ENCODE results near the gene PLPP4.

The PLPP4 gene

DNA sequence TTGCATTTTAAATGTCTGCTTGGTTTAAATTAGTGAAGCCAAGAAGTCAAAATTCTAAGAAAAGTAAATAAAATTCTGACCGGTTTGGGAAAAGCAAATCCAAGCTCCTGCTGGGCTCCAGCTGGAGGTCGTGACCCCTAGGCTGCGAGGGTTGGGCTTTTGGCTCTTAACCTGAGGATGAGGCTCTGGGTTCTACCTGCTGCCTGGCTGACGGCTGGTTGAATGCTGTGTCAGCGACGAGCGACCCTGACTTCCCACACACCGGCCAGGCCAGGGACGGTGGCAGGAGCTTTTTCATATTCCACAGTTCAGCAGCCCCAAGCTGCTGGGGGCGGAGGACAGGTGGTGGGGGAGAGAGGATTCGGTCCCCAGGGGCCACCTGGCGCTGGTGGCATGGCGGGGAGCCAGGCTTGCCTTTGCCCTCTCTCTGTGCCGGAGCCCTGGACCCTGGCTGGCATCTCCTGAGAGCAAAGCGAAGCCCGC lies 843 bp upstream of the PLPP4 start:
- DNase-seq (ENCODE audit: low read depth) = no peak

DNA sequence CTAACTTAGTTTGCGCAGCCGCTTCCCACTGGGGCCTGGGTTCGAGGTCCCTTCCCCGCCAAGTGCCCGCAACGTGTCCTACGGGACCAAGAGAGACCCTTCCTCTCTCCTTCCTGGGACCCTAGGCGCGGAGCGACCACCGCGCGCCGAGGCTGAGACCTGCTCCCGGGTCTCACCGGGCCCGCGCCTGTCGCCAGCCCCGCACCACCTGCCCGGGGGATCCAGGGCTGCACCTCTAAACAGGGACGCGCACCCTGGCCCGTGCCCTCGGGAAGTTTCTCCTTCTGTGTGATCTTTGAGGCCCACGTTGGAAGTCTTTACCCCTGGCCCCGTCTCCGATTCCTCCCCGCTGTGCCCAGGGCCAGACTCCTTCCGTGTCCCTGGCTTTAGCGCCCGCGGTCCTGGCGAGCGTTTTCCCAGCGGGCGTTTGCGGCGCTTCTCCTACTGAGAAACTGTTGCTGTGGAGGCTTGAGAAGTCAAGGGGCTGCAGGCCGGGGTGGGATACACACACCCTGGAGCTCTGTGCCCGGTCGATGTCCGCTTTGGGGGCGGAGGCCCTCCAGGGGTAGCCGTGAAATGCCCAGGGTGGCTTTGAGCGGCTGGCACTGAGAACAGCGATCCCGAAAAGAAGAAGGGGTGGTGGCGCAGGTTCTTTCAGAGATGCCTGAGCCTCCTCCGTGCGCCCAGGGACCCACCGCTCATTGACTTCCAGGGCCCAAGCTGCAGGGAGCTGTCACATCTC lies 575 bp downstream of the PLPP4 start:
- no peak for DNase-seq (ENCODE audit: low read depth)

DNA sequence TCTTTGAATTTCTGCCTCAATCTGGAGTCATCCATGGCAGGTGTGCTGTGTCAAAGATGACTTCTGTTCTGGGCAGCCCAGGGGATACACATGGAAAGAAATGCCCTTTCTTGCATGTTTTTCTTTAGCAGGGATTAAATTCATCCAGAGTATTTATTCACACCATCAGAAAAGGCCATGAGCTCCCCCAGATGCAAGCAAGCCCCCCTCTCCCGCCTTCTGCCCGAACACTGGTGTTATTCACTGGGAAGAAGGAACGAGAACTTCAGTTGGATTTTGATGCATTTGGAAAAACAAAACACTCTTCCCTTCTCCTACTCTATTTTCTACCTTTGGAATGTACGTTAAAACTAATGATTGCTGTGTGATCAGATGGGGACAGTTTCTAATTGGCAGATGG lies 1.4 kb downstream of the PLPP4 start:
- DNase-seq (ENCODE audit: low read depth) = no peak

DNA sequence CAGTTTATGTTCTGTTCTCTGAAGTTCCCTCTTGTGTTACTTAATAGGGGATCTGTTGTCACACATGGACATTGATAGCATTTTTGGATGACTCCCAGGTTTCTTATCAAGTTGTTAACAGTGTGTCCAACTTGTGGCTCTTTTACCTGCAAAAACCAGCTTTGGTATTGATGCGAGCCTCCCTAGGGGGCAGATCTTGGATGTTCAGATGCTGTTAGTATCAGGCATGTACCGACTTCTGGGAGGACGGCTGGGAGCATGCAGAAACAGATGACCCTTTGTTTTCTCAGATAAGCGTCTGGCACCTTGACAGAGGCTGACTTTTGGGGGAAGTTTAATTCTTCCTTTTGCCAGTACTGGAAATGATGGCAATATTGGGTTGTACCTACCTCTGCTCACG lies 2.2 kb downstream of the PLPP4 start:
- no peak for DNase-seq (ENCODE audit: low read depth)

DNA sequence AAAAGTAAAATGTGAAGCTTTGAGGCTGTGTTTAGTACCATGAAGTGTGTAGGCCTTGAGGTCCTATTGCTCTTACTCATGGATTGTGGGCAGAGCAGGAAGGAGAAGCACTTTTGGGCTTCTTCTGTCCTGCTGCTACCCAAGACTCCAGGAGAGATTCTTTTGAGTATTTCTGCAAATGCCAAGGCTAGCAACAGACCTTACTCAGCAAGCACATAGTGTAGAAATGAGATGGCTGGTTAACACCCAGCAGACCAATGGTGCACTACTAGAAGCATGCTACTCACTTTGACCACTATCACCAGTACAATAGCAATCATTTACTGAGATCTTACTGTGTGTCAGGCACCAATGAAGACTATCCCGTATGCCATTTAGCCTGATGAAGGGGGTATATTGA lies 3.2 kb downstream of the PLPP4 start:
- DNase-seq (ENCODE audit: low read depth) = peak; percentile 64

DNA sequence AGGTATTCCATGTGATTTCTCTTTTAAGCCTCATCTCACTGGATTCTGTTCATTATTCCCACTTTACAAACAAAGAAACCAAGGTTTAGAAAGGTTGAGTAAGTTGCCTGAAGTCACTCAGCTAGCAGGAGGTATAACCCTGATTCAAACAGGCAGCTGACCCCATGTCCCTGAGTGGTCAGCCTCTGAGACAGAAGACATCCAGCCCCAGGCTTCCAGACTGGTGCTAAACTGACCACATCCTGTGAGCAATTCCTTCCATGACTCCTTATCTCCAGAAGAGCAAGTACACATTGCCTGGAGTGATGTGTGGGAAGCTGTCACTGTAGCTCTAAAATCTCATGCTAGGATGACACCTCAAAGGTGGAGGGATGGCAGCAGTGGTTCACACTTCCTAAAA lies 3.7 kb downstream of the PLPP4 start:
- peak; percentile 100 for DNase-seq (ENCODE audit: low read depth)

DNA sequence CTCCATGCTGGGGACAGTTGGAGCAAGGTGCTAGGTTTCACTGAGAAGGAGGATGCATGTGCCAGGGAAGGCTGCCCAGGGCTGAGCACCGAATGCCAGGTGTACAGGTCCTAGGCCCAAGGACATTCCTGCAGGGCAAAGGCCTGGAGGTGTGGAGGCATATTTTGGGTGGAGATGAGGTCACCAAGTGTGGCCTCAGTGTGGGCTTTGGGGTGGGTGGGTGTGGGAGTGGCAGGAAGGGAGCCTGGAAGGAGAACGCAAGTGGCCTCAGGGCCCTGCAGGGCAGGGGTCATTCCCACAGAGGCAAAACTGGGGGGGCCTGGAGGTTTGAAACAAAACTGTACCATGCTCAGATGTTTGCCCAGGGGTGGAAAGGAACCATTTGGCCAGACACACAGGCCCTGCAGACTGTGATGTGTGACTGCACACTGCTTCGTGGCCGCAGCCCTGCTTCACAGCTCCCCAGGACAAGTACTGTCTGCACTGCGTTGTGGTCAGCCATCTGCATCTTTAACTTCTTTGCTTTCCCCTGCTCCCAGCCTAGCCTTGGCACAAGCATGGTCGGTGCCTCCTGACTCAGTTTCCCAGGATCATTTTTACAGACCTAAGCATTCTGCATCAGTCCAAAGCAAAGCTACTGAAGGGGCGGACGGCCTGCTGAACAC lies 5.1 kb downstream of the PLPP4 start:
- no peak for DNase-seq (ENCODE audit: low read depth)

DNA sequence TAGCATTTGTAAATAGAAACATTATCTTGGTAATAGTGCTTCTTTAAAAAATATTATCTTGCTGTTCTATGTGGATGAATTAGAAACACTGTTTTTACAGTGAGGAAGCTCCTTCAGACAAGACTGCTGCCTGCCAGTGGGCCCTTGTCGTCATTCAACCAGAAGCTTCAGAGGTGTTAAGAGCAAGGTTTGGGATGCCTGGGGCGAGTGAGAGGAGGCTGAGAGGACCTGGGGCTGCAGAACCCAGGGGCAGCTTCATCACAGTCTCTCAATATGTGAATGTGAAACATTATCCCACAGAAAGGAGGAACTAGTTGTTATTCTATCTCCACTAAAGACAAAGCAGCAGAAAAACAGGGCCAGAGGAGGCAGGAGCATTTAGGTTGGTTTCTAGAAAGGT lies 8.1 kb downstream of the PLPP4 start:
- no peak for DNase-seq (ENCODE audit: low read depth)

DNA sequence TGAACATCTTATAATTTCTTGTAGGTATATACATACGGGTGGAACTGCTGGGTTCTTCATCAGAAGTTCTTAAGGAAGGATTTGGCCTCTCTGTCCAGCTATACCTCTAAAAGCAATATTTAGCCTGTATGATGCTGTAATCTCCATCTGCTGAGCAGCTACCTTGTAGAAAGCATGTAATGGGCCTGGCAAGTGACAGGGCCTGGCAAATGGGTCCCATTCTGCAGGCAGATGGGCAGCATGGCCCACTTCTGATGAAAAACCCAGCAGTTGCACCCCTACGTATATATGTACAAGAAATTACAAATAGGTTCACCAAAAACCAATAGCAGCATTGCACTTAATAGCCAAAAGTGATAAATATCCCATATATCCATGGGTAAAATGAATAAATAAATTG lies 9.0 kb downstream of the PLPP4 start:
- no peak for DNase-seq (ENCODE audit: low read depth)

DNA sequence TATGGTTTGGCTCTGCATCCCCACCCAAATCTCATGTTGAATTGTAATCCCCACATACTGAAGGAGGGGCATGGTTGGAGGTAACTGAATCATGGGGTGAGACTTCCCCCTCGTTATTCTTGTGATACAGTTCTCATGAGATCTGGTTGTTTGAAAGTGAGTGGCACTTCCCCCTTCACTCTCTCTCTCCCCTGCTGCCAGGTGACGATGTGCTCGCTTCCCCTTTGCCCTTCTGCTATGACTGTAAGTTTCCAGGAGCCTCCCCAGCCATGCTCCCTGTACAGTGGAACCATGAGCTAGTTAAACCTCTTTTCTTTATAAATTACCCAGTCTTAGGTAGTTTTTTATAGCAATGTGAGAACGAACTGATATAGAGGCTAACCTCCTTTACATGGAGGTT lies 16.6 kb downstream of the PLPP4 start:
- DNase-seq (ENCODE audit: low read depth) = no peak

DNA sequence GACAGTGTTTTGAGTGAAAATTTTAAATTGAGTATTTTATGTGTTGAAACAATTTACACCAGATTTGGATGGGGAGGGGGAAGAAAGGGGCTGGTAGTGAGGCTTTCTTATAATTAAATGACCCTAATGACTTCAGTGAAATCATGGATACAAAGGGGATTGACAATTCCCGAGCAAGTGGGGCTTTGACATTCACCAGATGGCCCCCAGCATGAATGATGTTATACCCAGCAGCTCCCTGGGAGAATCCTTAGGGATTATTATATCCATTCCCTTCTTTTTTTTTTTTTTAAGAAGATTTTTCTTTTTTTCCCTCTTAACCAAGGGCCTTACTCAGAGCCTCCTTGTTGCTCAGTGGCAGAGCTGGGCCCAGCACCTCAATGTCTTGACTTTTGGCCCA lies 17.9 kb downstream of the PLPP4 start:
- DNase-seq (ENCODE audit: low read depth) = no peak

DNA sequence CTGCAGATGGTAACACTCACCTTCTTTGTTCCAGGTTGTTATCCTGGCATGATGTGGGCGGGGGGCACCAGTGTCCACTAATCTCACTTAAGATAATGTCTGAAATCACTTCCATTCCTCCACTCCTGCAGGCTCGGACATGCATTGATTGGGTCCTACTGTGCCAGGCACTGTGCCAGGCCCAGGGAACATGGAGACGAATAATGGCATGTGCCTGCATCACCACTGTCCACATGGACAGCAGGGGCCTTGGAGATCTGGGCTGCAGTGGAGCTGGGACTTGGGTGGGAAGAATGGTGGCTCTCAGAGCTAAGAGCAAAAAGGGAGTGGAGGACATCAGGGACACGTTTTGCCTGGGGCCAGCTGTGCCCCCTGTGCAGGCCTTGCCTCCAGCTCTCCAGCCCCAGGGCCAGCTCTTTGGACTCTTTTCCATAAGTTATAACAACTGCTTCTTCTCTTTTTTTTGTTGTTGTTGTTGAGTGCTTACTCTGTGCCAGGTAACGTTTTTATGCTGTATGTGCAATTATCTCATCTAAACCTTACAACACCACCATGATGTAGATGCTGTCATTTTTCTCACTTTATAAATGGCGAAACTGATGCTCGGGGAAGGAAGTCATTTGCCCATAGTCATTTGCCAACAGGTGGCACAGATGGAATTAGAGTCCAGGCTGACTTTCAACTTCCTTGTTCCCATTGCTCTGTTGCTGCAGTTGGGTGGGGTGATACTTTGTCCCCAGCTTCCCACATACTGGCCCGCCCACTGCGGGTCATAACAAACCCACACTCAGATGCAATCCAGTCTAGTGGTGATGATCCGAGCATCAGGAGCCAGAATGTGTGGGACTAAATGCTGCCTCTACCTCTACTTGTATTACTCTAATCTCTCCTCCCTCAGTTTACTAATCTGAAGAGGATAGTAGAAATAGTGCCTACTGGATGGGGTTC lies 19.1 kb downstream of the PLPP4 start:
- no peak for DNase-seq (ENCODE audit: low read depth)

DNA sequence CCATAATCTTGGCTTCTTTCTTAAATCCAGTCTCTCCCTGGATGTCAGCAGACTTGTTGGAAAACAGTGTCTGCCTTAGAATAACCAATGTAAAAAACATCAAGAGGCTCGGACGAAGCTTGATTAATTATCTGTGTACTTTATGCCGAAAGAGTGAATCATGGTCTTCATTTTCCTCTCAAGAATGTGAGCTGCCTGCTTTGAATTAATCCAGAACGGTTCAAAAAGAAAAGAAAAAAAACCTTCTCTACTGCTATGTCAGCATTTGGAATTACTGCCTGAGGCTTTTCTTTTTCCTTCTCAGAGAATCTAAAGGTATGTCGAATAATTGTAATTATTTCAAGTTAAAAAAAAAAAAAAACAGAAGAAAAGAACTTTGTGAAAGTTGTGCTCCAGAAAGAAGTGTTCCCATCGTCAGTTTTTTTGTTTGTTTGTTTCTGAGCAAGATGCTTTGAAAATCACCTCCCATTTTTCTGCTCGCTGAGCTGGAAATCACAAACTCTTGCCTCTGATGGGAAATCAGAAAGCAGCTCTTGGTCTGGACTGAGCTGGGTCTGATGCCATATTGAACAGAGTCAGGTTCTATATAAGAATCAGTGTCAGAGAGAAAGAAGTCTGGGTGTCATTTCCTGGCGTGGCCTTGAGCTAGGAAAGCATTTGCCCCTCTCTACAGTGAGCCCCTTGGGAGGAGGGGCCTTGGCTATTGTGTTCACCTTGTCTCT lies 20.2 kb downstream of the PLPP4 start:
- peak; percentile 97 for DNase-seq (ENCODE audit: low read depth)

DNA sequence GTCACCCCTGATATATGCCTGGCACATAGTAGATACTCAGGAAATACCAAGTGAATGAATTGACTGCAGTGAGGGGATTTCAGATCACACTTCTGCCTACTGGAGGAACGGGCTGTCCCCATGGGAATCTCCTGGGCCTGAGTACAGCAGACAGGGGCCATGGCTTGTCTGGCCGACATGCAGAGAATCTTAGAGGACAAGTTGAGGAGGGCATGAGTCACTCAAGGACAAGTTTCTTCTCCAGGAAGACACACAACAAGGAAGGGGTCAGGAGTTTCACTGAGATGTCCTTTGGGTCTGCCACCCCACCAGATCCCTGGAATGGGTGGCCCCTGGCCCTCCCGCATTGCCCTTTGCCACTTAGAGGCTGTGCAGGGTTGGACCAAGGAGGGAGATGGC lies 20.7 kb downstream of the PLPP4 start:
- DNase-seq (ENCODE audit: low read depth) = peak; percentile 59

DNA sequence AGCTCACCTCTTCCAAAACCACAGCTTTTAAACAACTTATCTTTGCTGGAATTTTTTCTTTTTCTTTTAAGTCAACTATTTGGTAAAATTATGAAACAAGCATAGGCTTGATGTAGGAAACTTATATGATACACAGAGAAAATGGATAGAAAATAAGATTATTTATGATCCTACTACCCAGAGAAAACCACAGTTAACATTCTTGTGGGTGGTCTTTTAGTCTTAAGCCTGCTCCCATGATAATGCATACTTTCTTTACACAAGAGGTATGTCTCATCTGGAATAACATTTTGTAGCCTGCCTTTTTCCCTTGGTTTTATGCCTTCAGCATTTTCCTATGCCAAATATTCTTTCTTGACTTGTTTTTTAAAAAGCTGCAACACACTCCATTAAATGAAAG lies 21.4 kb downstream of the PLPP4 start:
- peak; percentile 83 for DNase-seq (ENCODE audit: low read depth)

DNA sequence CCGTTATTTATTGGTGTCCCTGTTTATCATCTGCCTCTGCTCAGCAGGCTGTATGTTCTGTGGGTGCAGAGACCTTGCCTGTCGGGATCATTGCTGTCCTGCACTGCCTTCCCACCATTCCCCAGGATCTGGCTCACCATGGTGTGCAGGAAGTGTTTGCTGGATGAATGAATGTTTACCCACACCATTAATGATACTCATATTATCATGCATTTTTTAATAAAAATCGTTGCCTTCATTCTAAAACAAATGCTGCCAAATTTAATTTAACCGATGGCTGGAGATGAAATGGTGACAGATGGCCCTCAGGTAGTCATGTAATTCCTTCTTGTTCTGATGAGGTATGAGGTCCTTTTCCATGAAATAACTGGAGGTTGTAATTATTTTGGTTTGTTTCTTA lies 22.5 kb downstream of the PLPP4 start:
- no peak for DNase-seq (ENCODE audit: low read depth)

DNA sequence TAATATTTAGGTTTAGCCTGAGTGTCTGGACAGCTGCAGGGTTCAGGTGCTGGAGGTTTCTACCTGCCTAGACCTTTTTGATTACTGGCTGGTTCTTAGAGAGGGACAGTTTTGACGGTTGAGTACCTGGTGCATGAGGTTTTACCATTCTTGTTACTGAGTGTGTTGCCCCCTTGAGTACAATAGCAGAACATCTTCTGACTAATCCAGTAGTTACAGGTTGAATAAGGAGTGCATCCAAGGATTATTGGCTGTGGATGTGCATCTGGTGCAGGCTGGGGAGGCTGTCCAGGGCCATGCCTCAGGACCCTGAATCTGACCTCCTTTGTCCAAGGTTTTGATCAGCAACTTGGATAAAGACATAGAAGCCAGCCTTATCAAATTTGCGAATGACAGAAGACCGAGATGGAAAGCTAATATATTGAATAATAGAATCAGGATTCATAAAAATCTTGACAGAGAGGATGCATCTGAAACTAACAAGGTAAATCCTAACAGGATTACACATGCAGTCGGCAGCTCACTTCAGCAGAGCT lies 23.1 kb downstream of the PLPP4 start:
- no peak for DNase-seq (ENCODE audit: low read depth)

DNA sequence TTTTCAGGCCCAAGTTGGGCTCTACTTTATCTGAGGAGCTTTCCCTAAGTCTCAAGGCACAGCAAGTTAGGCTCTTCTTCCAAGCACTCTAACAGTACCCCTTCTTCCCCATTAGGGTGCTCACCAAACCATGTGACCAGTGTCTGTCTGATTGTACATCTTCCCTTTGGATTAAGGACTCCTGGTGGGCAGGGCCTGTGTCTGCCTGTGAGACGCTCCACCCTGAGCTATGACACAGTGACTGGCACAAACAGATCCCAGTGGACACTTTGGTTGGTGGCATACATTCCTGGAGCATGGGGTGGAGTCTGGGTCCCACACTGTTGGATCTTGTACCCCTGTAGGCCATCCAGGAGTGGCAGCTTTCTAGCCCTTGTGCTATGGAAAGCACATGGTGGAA lies 23.8 kb downstream of the PLPP4 start:
- DNase-seq (ENCODE audit: low read depth) = no peak

DNA sequence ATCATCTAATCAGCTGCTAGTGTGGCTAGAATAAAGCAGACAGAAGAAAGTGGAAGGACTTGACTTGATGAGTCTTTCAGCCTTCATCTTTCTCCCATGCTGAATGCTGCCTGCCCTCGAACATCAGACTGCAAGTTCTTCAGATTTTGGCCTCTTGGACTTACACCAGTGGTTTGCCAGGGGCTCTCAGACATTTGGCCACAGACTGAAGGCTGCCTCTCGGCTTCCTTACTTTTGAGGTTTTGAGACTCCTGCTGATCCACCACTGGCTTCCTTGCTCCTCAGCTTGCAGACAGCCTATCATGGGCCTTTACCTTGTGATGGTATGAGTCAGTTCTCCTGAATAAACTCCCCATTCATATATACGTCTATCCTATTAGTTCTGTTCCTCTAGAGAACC lies 26.0 kb downstream of the PLPP4 start:
- no peak for DNase-seq (ENCODE audit: low read depth)

DNA sequence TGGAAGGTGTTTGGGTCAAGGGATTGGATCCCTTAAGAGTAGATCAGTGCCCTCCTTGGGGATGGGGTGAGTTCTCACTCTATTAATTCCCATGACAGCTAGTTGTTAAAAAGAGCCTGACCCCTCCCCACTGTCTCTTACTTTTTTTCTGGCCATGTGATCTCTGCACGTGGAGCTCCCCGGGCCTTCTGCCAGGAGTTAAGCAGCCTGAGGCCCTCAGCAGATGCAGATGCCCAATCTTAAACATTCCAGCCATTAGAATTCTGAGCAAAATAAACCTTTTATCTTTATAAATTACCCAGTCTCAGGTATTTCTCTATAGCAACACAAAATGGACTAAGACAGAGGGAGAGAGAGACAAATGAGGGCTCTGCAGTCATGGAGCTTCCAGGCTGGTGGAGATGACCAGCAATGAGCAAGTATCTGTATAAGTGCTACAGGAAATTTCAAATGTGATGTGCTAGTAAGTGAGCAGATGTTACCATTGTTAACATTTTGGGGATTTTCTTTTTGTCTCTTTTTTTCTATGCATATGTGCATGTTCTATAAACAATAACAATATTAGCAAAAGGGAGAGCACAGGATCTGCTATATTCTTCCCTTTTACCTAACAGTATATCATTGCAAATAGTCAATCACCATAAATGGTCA lies 26.7 kb downstream of the PLPP4 start:
- no peak for DNase-seq (ENCODE audit: low read depth)

DNA sequence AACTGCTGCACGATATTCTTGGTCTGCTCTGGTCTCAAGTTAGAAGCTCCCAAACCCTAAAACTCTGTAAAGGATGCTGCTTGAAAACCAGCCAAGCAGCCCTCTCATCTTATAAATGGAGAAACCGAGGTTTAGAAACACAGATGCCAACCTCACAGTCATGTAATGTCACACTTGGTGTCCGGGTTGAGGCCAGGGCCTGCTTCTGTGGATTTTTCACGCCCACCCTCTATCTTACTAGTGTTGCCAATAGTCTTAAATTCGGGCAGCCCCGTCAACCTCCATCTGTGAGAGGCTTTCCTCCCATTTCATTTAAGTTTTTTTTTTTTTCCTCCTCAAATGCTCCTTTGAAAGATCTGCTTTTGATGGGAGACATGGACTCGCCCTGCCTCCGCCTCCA lies 28.9 kb downstream of the PLPP4 start:
- no peak for DNase-seq (ENCODE audit: low read depth)

All from amniotic epithelial cell (primary cell).